ENCODE data around the gene SERPINB4.
"Not testable (repeated sequence)": the region's sequence is repeated elsewhere in the genome, so short reads cannot be mapped to it uniquely, and the experiment has no call there.

Gene SERPINB4

DNA sequence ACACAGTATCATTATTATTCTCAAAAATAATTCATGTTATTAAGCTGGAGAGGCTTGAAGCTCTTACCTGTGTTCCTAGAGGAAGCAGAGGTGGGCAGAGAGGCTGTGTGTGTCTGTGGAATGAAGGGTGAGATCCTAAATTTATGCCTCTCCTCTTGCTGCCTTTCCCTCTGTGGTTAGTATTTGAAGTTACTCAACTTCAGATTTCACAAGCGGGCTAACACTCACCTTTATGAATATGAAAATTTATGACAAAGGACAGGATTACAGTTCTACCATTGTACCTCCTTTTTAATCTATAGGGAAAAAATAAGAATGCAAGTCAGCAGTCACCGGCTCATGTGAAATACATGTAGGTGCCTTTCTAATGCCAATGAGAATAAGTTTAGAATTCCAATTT is at the start of gene SERPINB4:
Gene SERPINB4, minus strand, starts transcription at position 115 of the 400 bp plus-strand sequence. CDS start 679 bp downstream, outside the sequence.
- not testable (repeated sequence) for H3K4me1 ChIP-seq (ENCODE audit: insufficient read depth, low read length, severe bottlenecking); H2AFZ ChIP-seq (ENCODE audit: low read length); H3F3A ChIP-seq (ENCODE audit: insufficient read depth, low read length); H3K36me3 ChIP-seq (ENCODE audit: insufficient read depth, low read length); H3K4me3 ChIP-seq (ENCODE audit: low read depth, low read length, poor library complexity, severe bottlenecking); H3K79me2 ChIP-seq (ENCODE audit: insufficient read depth, low read length); H4K20me1 ChIP-seq (ENCODE audit: insufficient read depth, low read length); H3K9ac ChIP-seq (ENCODE audit: low read length); H3K9me2 ChIP-seq (ENCODE audit: low read depth, low read length); H3K9me3 ChIP-seq (ENCODE audit: low read length); H3K27me3 ChIP-seq (ENCODE audit: insufficient read depth, low read length); H3K27ac ChIP-seq (ENCODE audit: low read depth, low read length, poor library complexity, severe bottlenecking); H3K4me2 ChIP-seq (ENCODE audit: low read length)

GRCh38 chr18:63689064-63689463 is 45.0 kb upstream of the SERPINB4 start:
- no peak overlapping the region for H3K27ac ChIP-seq (ENCODE audit: low read depth, low read length, poor library complexity, severe bottlenecking)
- H3K4me2 ChIP-seq (ENCODE audit: low read length) = no peak overlapping the region
- TF ChIP-seq EZH2 (IDR thresholded peaks at IDR 0.05; ENCODE audit: borderline replicate concordance, low read length) = no peak
- H3K27me3 ChIP-seq (ENCODE audit: insufficient read depth, low read length) = no peaks in the 10 kb centered on the region
- H3K79me2 ChIP-seq (ENCODE audit: insufficient read depth, low read length) = no peaks in the 10 kb centered on the region
- no peaks in the 10 kb centered on the region for H3K9me3 ChIP-seq (ENCODE audit: low read length)
- no peaks in the 10 kb centered on the region for H3K9me2 ChIP-seq (ENCODE audit: low read depth, low read length)
- H3K9ac ChIP-seq (ENCODE audit: low read length) = no peak overlapping the region
- no peaks in the 10 kb centered on the region for H3K36me3 ChIP-seq (ENCODE audit: insufficient read depth, low read length)
- no peaks in the 10 kb centered on the region for H3F3A ChIP-seq (ENCODE audit: insufficient read depth, low read length)
- H2AFZ ChIP-seq (ENCODE audit: low read length) = no peak overlapping the region
- no peaks in the 10 kb centered on the region for H4K20me1 ChIP-seq (ENCODE audit: insufficient read depth, low read length)
- H3K4me1 ChIP-seq (ENCODE audit: insufficient read depth, low read length, severe bottlenecking) = no peaks in the 10 kb centered on the region
- no peak overlapping the region for H3K4me3 ChIP-seq (ENCODE audit: low read depth, low read length, poor library complexity, severe bottlenecking)

DNA sequence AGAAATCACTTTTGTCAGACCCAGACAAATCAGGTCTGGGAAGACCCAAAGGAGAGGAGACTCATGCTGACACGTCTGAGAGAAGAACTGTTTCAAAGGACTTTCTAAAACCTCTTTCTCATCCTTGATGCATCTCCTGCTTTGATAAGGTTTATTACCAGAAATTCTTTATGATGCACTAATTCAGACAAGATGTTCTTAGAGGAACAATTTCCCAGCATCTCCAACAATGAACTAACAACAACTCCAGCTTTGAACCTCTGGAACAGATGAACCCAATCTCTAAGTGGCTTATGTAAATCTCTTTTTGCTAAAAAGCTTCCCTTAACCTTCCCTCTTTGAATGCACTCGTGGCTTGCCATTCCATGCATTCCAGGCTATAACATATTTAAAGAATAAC is 42.8 kb upstream of the SERPINB4 start:
- Histone ChIP-seq H3K27me3 (ENCODE audit: insufficient read depth, low read length) (no peaks in the 10 kb centered on the region), H3F3A (ENCODE audit: insufficient read depth, low read length) (no peaks in the 10 kb centered on the region), H3K4me1 (ENCODE audit: insufficient read depth, low read length, severe bottlenecking) (no peaks in the 10 kb centered on the region), H3K9ac (ENCODE audit: low read length) (no peak overlapping the region), H3K9me3 (ENCODE audit: low read length) (no peaks in the 10 kb centered on the region), H3K79me2 (ENCODE audit: insufficient read depth, low read length) (no peaks in the 10 kb centered on the region), H3K9me2 (ENCODE audit: low read depth, low read length) (no peaks in the 10 kb centered on the region), H3K27ac (ENCODE audit: low read depth, low read length, poor library complexity, severe bottlenecking) (no peak overlapping the region), H4K20me1 (ENCODE audit: insufficient read depth, low read length) (no peaks in the 10 kb centered on the region), H2AFZ (ENCODE audit: low read length) (no peak overlapping the region), H3K4me3 (ENCODE audit: low read depth, low read length, poor library complexity, severe bottlenecking) (no peak overlapping the region), H3K36me3 (ENCODE audit: insufficient read depth, low read length) (no peaks in the 10 kb centered on the region), H3K4me2 (ENCODE audit: low read length) (no peak overlapping the region)
- TF ChIP-seq, protein P1, sequence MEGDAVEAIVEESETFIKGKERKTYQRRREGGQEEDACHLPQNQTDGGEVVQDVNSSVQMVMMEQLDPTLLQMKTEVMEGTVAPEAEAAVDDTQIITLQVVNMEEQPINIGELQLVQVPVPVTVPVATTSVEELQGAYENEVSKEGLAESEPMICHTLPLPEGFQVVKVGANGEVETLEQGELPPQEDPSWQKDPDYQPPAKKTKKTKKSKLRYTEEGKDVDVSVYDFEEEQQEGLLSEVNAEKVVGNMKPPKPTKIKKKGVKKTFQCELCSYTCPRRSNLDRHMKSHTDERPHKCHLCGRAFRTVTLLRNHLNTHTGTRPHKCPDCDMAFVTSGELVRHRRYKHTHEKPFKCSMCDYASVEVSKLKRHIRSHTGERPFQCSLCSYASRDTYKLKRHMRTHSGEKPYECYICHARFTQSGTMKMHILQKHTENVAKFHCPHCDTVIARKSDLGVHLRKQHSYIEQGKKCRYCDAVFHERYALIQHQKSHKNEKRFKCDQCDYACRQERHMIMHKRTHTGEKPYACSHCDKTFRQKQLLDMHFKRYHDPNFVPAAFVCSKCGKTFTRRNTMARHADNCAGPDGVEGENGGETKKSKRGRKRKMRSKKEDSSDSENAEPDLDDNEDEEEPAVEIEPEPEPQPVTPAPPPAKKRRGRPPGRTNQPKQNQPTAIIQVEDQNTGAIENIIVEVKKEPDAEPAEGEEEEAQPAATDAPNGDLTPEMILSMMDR (IDR thresholded peaks at IDR 0.05; ENCODE audit: low read length) = no peak
- TF ChIP-seq EZH2 (IDR thresholded peaks at IDR 0.05; ENCODE audit: borderline replicate concordance, low read length) = no peak

DNA sequence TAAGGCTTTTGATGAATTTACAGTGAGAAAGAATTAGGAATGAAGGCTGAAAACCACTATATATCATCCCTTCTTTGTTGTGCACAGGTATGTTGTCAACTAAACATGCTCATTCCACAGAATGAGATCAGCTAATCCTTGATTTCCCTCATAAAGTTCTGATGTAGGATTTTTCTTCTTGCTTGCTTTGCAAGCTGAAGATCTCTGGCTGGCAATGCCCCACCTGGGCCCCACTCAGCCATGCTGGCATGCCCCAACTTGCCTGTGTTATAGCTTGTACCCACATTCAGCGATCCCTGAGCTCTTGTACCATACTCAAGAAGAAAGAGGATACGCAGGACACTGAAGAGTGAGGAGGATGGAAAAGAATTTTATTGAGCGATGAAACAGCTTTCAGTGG is 40.7 kb upstream of the SERPINB4 start:
- H4K20me1 ChIP-seq (ENCODE audit: insufficient read depth, low read length) = no peaks in the 10 kb centered on the region
- H3K9me3 ChIP-seq (ENCODE audit: low read length) = no peaks in the 10 kb centered on the region
- H3F3A ChIP-seq (ENCODE audit: insufficient read depth, low read length) = no peaks in the 10 kb centered on the region
- H2AFZ ChIP-seq (ENCODE audit: low read length) = no peak overlapping the region
- TF ChIP-seq, protein P1 (IDR thresholded peaks at IDR 0.05; ENCODE audit: low read length) = no peak
- TF ChIP-seq EZH2 (IDR thresholded peaks at IDR 0.05; ENCODE audit: borderline replicate concordance, low read length) = no peak
- no peak overlapping the region for H3K27ac ChIP-seq (ENCODE audit: low read depth, low read length, poor library complexity, severe bottlenecking)
- no peaks in the 10 kb centered on the region for H3K4me1 ChIP-seq (ENCODE audit: insufficient read depth, low read length, severe bottlenecking)
- H3K9ac ChIP-seq (ENCODE audit: low read length) = no peak overlapping the region
- no peak overlapping the region for H3K4me3 ChIP-seq (ENCODE audit: low read depth, low read length, poor library complexity, severe bottlenecking)
- H3K27me3 ChIP-seq (ENCODE audit: insufficient read depth, low read length) = no peaks in the 10 kb centered on the region
- H3K36me3 ChIP-seq (ENCODE audit: insufficient read depth, low read length) = no peaks in the 10 kb centered on the region
- no peaks in the 10 kb centered on the region for H3K9me2 ChIP-seq (ENCODE audit: low read depth, low read length)
- no peak overlapping the region for H3K4me2 ChIP-seq (ENCODE audit: low read length)
- H3K79me2 ChIP-seq (ENCODE audit: insufficient read depth, low read length) = no peaks in the 10 kb centered on the region
